Measurements from ENCODE around the gene F5.
"Not testable (repeated sequence)": the region's sequence is repeated elsewhere in the genome, so short reads cannot be mapped to it uniquely, and the experiment has no call there.

F5 gene

GRCh38 chr1:169538998-169539871, 47.0 kb downstream of the F5 start:
- DNase-seq (ENCODE audit: low read depth): no peak

GRCh38 chr1:169534653-169535052, 51.6 kb downstream of the F5 start:
- no peak for DNase-seq (ENCODE audit: low read depth)

GRCh38 chr1:169533528-169534190, 52.6 kb downstream of the F5 start:
- not testable (repeated sequence) for DNase-seq (ENCODE audit: low read depth)

GRCh38 chr1:169530448-169530847, 55.8 kb downstream of the F5 start:
- DNase-seq (ENCODE audit: low read depth): no peak

GRCh38 chr1:169529068-169529642, 57.1 kb downstream of the F5 start:
- no peak for DNase-seq (ENCODE audit: low read depth)

GRCh38 chr1:169528215-169529067, 57.8 kb downstream of the F5 start:
- no peak for DNase-seq (ENCODE audit: low read depth)

GRCh38 chr1:169527451-169528214, 58.6 kb downstream of the F5 start:
- DNase-seq (ENCODE audit: low read depth): no peak

GRCh38 chr1:169527001-169527400, 59.3 kb downstream of the F5 start:
- DNase-seq (ENCODE audit: low read depth): no peak

GRCh38 chr1:169526120-169526832, 60.0 kb downstream of the F5 start:
- no peak for DNase-seq (ENCODE audit: low read depth)

- no peak for DNase-seq (ENCODE audit: low read depth)
Observed at GRCh38 chr1:169525391-169525790, 60.9 kb downstream of the F5 start.

GRCh38 chr1:169523904-169524303, 62.4 kb downstream of the F5 start:
- no peak for DNase-seq (ENCODE audit: low read depth)

- DNase-seq (ENCODE audit: low read depth): no peak
Observed at GRCh38 chr1:169521226-169521625, 65.1 kb downstream of the F5 start.

GRCh38 chr1:169517558-169518186, 68.6 kb downstream of the F5 start:
- DNase-seq (ENCODE audit: low read depth): no peak

GRCh38 chr1:169515641-169516040, 70.6 kb downstream of the F5 start:
- DNase-seq (ENCODE audit: low read depth): no peak

GRCh38 chr1:169514566-169515270, 71.6 kb downstream of the F5 start:
- no peak for DNase-seq (ENCODE audit: low read depth)

- no peak for DNase-seq (ENCODE audit: low read depth)
Observed at GRCh38 chr1:169513208-169513607, 73.1 kb downstream of the F5 start.

- no peak for DNase-seq (ENCODE audit: low read depth)
Observed at GRCh38 chr1:169511316-169512005, 74.8 kb downstream of the F5 start.

GRCh38 chr1:169510060-169510459, 76.2 kb downstream of the F5 start:
- DNase-seq (ENCODE audit: low read depth): no peak

GRCh38 chr1:169509354-169509753, 76.9 kb downstream of the F5 start:
- no peak for DNase-seq (ENCODE audit: low read depth)
